Activated CD8-positive, alpha-beta memory T cell treated with anti-CD3 and anti-CD28 coated beads, Interleukin-2, amount 50 U/mL, for 24 hours (primary cell): ENCODE measurements around the gene EPHB1.
"Not testable (repeated sequence)": the region's sequence is repeated elsewhere in the genome, so short reads cannot be mapped to it uniquely, and the experiment has no call there.

Source experiments
- DNase-seq: peaks from one replicate; pipeline ENCODE4 v3.0.0-alpha.2; 2020; ENCODE audit errors: extremely low read depth

Gene EPHB1

DNA sequence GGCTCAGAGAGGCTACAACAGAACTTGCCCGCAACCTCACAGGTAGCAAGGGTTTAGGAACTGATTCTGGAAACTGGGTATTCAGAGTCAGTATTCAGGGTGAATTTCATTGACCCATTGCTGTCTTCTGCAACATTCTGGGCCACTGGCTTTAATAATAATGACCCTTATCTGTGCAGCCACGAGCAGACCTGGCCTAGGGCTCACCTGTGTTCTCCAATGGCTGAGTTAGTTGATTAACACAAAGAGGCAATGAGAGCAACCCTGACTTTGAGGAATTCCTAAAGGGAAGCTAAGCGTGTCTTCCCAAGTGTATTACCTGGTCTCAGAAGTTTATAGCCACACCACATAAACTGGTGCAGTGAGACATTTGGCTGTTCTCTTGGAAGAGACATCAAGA lies 289.9 kb downstream of the EPHB1 start:
- no peak for DNase-seq

DNA sequence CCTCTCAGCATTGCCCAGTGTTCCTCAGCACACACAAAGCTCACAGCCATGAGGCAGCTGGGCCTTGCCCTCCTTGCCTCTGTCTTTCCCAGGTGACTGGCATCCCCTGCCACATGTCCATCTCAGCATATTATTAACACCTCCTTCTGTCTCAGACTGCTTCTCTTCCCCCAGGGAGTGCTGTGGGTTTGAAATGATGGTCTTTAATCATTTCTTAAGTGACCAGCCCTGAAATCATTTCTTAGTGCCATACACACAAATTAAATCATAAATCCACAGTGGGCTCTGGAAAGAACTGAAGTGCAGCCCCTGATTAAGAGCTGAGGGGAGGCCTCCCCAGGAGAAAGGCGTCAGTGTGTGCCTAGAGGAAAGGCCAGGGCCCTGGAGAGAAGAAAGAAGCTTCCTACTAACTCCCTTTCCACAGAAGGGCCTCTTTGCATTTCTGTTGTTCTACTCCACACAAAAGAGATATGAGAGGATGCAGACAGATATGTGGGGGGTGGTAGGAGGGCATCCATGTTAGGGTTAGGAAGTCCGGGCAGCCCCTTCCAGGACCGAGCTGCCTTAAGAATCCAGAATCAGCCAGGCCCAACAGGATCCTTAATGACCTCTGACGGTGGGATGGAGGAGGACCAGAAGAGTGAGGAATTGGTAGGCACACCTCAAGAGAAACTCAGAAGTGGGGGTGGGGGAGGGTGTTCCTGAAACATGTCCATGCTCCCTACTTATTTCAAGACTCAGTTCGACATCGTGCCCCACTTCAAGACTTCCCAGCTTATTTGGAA lies 290.8 kb downstream of the EPHB1 start:
- DNase-seq, result no peak

DNA sequence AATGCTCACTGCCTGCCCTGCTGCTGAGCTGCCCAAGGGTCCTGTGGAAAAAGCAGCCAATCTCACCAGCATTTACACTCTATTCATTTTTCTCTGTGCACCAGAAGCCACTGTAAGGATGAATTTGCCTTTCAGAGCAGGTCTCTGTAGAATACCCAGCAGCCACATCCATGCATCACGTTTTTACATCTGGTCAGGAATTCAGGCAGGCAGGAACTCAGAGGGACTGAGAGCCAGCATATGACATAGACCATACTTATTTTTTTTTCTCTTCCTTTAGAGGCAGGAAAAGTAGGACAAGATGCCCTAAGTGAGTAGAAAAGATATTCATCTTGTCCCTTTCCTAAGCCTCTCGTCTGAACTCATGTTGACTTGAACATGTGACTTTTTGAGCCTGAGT lies 292.7 kb downstream of the EPHB1 start:
- DNase-seq, result no peak

DNA sequence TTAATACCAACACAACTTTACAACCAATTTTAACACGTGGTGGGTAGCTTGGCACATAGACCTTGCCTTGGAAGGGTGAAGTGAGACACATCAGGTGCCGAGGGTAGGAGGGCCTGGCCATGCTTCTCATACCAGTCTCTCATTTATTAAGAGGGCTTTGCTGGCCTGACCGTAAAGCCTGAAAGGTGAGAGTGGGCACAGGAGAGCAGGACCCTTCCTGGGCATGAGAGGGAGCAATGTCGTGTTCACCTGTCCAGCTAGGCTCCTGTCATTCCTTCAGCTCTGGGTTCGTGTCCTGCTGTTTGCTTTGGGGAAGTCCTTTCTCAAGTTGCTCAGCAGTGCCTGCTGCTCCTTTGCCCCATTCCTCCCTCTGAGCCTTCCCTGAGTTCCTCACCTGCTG lies 294.4 kb downstream of the EPHB1 start:
- DNase-seq, result no peak

DNA sequence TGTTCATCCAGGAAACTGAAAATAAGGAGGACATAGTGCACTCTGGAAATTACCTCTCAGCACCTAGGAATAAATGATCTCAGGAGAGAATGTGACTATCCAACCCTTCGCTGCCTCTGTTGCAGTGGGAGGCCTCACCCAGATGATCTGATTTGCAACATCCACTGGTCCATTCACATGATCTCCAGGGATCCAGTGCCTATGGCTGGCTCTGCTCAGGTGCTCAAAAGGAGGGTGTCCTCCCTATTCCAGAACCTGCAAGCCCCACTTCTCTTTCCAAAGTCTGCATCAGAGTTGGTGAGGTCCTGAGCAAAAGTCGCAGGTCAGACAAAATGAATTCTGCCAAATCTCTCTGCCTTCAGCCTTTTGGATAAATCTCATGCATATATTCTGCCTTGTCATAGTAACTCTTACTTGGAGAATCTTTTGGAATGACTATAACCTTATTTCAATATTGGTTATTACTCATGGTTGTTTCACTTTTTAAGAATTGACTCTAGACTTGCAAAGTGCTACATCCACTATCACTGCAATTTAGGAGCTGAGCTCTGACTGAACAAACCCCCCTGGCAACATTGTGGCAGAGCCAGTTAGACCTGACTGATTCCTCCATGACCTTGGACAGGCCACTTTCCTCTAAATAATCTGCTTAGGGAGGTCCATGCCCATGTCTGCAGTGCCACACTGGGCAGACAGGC lies 295.1 kb downstream of the EPHB1 start:
- no peak for DNase-seq

DNA sequence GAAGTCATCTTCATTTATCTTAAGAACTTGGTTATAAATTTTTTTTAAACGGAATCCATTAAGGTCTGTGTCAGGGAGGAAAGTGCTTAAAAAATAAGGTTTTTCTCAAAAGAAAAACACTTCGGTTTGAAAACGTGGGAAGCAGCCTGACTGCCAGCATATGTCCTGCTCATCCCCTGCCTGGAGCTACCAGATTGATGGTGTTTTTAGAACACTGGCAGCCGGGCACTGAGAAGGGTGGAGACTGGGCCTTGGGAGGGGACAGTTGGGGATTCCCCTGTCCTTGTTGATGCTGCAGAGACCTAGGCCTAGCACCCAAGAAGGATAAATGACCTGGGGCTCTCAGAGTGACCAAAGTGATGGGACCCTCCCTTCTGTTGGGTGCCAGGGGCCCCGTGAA lies 296.9 kb downstream of the EPHB1 start:
- no peak for DNase-seq

DNA sequence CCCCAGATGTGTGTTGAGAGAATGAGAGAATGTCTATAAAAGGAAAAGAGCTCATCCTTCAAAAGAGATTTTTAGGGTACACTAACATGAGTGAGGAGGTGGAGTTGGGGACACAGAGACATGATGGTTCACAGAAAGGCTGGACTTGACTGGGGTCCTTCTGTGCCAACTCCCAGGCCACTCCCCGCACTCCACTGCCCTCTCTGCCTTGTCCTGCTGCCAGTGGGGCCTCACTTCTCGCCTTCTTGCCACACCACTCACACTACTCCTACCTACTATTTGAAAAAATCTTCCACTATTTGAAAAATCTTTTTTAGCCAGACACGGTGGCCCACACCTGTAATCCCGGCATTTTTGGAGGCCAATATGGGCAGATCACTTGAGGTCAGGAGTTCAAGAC lies 298.1 kb downstream of the EPHB1 start:
- DNase-seq, result no peak

DNA sequence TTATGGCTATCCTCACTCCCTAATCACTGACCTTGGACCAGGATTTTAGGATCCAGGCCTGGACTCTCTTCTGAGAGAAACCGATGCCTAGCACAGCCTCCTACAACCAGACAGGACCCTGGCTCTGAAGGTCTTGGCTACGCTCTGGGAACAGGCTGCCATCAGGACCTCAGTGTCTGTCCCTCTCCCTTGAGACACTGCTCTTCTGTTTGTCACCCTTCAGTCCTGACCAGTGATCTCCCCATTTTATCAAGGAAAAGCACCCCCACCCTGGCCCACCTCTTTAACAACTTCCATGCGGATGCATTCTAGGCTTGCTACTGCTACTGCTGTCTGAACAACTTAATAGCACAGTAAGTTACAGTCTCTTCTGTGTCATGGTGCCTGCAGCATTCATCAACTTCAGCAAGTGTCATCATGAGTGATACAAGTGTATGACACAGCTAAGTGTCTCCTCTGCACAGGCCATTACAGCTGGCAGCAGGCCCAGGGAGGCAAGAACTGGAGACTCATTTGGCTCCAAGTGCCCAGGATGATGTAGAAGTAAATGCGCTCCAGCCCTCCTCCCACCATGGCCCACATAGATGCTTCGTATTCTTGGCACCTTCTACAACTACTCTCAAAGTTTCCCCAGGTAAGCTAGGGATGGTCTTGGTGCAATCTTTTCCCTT lies 302.4 kb downstream of the EPHB1 start:
- no peak for DNase-seq

DNA sequence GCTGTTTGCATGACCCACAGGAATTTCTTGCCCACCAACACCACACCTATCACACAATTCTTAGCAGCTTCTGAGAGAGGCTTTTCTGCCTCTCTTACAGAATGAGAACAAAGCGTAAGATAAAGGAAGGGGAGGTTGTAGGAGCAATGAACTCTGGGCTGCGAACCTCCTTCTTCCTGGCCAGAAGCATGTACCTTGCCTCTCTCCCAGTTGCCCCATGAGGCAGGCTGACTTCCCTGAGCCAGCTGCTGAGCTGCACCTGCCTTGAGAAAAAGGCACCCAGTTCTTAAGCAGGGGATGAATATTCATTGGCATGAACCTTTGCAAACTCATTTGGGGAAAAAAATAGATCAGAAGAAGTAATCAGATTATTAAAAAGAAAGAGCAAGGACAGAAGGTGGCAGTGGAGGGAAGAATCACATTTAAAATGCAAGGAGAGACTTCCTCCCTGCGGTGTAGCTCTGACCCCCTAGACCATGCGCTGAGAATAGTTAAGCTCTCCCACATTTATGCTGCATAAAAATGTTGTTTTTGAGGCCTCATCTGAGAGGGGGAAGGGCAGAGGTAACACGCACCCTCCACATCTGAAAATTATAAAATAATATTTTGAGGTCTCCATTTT lies 304.8 kb downstream of the EPHB1 start:
- DNase-seq, result no peak

DNA sequence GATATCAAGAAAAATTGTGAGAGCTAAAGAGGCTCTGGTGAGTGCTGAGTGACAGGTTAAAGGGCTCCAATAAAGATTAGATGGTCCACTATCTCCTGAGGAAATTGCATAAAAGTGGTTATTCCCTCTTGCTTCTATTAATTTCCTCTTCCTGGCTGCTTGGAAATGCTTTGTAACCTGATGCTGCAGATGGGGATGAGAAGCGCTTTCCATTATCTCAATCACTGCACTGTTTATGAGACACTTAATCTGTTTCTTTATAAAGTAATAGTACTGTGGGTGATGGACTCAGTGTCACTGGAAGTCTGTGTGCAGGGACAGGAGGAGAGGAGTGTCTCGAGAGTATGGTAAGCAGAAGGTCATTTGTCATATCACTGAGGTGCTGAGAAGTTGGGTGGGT lies 305.3 kb downstream of the EPHB1 start:
- DNase-seq, result no peak

DNA sequence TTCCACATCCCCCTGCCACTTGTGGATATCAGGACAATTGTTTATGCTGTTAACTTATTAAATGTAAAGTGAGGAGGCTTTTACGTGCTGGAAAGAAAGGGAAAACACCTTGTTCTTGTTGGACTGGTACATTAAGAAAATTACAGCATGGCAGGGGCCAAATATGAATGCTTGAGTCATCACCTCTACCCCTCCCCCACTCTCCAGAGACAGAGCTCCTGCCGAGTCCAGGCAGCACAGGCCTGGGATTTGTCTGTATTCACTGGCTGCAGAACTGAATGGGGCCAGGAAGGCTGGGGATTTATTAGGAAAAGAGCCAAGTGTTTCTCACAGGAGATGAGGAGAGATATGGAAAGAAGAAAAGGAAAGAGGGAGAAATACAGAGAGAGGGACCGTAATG lies 308.9 kb downstream of the EPHB1 start:
- no peak for DNase-seq

DNA sequence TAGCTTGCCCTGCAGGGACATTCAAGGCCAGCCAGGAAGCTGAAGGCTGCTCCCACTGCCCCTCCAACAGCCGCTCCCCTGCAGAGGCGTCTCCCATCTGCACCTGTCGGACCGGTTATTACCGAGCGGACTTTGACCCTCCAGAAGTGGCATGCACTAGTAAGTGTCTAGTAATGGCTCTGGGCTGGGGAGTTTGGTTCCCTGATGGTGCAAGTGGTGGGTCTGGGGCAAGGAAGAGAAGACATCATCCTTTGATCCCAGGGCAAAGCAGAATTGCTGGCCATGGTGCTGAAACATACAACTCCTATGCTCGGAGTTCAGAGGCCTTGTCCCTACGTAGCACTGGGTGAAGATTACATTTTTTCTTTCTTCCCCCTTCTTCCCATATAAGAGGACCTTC lies 311.4 kb downstream of the EPHB1 start:
- DNase-seq, result no peak

DNA sequence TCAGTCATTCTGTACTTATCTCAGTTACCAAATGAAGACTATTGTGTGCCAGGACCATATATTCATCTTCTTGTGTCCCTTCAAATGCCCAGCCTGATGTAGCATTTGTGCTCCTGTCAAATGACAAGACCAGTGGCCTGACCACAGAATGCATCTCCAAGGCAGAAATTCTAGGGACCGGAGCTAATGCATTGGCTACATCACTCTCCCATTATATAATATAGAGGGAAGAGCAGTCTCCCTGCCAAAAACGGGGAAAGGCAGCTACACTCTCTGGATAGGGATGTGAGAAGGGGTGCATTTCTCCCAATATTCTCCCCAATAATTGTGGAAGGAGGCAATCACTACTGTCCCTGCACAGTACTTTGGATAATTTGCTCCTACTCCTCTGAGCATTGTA lies 312.0 kb downstream of the EPHB1 start:
- no peak for DNase-seq

DNA sequence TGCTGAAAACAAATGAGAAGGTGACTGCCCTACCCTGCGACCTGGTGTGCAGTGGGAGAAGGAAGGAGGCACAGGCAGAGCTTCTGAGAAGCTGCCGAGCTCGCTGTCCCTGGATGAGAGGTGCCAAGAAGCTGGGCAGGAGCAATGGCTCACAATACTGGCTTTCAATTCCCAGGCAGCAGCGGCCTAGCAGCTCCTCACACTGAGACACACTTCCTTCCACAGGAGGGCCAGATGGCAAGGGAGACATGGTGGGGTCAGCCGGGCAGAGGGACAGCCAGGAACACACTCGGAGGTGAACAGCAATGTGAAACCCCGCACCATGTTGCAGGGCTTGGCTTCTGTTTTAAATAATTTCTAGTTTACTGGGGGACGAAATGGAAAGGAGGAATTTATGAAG lies 314.6 kb downstream of the EPHB1 start:
- DNase-seq, result no peak

DNA sequence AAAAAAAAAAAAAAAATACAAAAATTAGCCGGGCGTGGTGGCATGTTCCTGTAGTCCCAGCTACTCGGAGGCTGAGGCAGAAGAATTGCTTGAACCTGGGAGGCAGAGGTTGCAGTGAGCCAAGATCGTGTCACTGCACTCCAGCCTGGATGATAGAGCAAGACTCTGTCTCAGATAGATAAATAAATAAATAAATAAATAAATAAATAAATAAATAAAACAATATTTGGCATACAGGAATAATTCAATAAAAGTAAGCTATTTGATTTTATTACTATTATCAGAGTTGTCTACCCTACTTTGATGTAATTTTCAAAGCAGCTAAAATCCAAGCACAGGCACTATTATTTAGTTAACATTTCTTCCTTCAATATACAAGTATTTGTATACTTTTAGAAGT lies 319.5 kb downstream of the EPHB1 start:
- not testable (repeated sequence) for DNase-seq

DNA sequence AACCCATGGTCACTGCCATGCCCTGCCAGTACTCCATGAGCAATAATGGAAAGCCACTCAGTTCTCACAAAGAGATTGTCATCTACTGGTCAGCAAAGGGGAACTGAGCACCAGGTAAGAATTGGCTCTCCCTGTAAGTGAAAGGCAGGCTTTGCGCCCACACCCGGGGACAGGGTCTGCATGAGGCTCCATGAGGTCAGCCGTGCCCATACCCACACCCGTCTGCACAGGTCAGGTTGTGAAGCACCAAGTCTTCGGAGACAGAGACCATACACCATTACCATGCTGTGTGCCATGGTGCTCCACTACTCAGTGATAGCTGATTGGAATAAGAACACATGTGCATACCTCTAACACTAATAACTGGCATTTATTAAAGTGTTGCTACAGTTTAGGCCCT lies 322.9 kb downstream of the EPHB1 start:
- no peak for DNase-seq

DNA sequence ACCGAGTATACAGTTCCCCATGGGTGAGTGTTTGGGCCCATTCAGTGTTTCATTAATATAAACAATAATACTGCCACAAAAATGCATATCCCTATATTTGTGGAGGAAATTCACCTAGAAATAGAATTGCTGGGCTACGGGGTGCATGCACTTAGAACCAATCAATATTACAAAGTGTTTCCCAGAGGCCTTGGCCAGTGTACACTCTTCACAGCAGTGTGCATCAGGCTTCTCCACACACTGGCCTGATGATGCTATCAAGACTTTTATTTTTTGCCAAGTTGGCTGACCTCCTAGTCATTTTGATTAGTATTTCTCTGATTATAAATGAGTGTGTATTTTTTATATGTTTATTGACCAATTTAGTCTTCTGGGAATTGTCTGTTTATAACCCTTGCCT lies 323.7 kb downstream of the EPHB1 start:
- DNase-seq, result no peak

DNA sequence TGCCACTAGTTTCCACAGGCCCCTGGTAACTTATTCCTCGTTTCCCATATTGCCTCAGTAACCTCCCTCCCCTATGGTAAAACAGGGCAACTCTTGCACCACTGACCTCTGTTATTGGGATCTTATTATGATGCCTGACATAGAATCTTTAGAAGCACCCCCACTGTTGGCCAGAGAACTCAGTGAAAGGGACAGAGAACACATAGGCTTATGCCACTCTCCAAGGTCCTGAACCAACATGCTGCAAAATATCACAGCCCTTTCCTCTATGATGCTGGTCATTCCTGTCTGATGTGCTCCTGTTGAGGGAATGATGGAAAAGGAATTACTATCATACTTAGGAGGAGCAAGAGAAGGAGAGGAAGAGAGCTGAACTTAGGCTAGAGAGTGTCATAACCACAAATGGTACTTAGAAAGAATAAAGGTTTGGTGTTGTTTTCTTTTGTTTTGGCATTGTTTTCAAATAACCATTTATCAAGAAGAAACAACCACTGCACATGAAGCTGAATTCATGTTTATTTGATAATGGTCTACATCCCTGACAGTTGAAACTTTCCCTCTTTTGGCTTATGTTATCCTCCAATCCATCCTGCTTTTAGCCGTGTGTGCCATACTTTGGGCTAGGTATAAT lies 330.2 kb downstream of the EPHB1 start:
- no peak for DNase-seq

DNA sequence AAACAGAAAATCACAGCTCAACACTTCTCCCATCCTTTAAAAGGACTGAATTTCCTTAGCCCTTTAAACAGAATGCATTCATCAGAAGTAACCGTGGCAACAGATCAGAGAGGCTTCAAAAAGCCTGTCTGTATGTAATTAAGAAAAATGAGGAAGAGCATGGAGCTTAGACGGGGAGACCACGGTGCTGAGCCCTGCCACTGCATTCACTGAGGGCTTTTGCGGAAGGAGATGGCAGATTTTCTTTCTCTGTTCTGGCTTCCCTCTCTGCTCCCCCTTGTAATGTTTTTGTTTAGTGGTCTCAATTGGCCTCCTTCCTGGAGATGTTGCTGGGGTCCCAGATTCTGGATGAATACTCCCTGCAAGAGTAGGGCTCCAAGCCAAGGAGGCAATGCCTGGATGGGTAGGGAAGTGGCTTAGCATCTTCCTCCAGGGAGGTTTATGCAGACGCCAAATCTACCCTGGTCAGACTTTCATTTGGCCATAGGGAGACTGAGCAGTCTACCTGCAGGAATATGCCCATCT lies 332.9 kb downstream of the EPHB1 start:
- no peak for DNase-seq

DNA sequence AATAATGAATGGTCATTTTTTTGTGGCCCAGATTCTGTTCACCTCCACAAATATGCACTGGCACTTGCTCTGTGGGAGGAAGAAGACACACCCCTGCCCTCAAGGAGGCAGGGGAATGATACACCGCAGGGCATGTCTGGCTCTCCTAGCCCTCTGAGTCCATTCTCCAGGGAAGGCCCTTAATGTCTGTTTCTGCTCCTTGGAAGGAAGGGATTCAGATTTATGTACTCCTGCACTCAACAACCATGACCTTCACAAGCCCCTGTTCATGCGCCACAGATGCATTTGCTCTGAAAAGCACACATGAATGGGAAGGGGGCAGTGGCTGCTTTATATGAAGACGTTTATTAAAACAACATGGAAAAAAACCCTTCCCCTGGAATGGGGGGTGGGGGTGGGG lies 333.8 kb downstream of the EPHB1 start:
- no peak for DNase-seq

DNA sequence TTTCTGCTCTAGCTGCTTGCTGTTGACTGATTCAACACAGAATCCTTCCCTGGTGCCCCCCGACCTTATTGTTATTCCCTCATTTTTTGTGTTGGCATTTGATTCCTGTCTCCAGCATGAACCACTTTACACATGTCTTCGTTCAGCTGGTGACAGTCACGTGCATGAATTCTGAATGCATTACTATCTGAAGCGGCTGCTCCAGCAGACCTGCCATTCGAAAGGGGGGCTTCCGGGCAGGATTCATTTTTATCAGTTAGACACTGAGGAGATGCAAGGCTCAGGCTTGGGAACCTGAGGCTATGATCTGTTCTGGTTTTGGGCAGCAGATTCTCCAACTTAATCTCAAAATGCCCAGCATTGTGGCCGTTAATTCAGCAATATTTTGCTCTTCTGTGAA lies 336.2 kb downstream of the EPHB1 start:
- DNase-seq, result no peak
